ENCODE data around the gene UBE2G1.

DNA sequence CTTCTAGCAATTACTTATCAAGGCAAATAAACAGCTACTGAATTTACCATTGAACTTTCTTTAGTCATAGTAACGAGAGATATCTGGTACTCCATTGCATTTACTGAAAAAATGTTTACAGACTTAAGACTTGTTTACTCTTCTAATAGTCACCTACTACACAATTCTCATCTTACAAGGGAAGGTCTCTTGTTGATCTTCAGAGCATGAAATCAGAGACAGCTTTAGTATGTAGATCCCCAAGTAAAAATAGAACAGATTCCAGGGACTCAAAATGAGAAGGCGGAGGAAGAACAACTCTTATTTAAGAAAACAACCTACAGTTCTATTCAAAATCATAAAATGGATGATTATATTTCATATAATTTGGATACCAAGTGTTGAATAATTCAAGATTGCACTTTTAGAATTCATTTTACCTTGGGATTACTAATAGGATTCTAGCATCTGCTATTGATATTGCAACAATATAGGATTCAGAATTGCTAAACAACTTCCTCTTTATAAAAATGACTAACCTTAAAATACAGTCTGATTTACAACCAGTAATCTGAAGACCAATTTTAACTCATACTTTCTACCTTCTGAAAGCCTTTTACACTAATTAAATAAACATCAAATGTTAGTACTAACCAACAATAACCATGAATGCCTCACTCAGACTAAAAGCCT is 20.8 kb downstream of the UBE2G1 start:
- no peak for TF ChIP-seq EZH2phosphoT487 (IDR thresholded peaks at IDR 0.05; ENCODE audit: low read depth)
- TF ChIP-seq, protein P1, sequence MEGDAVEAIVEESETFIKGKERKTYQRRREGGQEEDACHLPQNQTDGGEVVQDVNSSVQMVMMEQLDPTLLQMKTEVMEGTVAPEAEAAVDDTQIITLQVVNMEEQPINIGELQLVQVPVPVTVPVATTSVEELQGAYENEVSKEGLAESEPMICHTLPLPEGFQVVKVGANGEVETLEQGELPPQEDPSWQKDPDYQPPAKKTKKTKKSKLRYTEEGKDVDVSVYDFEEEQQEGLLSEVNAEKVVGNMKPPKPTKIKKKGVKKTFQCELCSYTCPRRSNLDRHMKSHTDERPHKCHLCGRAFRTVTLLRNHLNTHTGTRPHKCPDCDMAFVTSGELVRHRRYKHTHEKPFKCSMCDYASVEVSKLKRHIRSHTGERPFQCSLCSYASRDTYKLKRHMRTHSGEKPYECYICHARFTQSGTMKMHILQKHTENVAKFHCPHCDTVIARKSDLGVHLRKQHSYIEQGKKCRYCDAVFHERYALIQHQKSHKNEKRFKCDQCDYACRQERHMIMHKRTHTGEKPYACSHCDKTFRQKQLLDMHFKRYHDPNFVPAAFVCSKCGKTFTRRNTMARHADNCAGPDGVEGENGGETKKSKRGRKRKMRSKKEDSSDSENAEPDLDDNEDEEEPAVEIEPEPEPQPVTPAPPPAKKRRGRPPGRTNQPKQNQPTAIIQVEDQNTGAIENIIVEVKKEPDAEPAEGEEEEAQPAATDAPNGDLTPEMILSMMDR (IDR thresholded peaks at IDR 0.05; ENCODE audit: low read depth, low read length), result no peak

All from OCI-LY3 (cell line).